Measurements from ENCODE around the gene SPATA12. TPM values are rescaled to one million over a fixed set of nuclear protein-coding genes. Genes with fewer than 3 reads are reported as not detected.

The SPATA12 gene
- not detected for total RNA-seq
- polyA plus RNA-seq (ENCODE audit: insufficient read length in 2 of 2), result under 1 TPM in 1 of 2 donors, not detected in 1; 0.20 TPM
- long read RNA-seq, donor 1, result 0 reads
- long read RNA-seq, donor 2, result 0 reads
- long read RNA-seq, donor 3, result 0 reads
- long read RNA-seq, donor 4, result 0 reads

DNA sequence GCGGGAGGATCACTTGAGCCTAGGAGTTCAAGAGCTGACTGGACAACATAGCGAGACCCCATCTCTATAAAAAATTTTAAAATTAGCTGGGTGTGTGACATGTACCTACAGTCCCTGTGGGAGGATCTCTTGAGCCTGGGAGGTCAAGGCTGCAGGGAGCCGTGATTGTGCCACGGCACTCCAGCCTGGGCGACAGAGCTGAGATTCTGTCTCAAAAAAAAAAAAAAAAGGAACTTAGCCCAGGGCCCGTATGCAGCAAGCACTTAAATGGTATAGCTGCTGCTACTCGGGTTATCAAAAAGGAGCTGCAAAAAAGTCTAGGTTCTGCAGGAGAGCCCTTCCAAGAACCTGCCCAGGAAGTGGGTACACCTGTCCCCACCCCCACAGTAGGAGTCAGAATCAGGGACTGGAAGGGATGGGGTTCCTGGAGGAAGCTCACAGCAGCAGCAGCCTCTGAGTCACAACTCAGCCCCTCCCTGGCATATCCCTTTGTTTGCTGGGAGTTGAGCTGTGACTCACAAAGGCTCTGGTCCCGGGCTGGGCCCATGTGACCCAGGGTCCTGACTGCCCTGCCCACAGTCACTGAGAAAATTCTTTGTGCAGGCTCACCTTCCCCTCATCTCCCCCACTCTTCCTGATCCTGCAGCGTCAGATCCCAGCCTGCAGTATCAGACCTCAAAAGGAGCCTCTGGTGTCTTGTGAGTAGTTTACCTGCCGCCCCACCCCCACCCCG, at the start of gene SPATA12:
Gene SPATA12 (plus strand): TSS at position 576 of the 733 bp plus-strand sequence. CDS start 13,031 bp downstream, outside the sequence.
- no peak within 1 kb of the TSS for H3K4me3 ChIP-seq (ENCODE audit: low read depth, low read length)
- WGBS (ENCODE audit: insufficient coverage), result 67% methylated on average over 6 of the region's 11 CpGs
- H3K4me1 ChIP-seq (ENCODE audit: control insufficient read depth, insufficient read depth, low read length), result peaks cover 9% of the 10 kb centered on the region
- no peaks in the 10 kb centered on the region for H3K27me3 ChIP-seq (ENCODE audit: control insufficient read depth, insufficient read depth, low read length)
- no peak within 1 kb of the TSS for H3K27ac ChIP-seq (ENCODE audit: low read depth, low read length)
- peak in 1 of 6 donors; percentile 18 for DNase-seq (ENCODE audit: low read depth in 4 of 6, low spot score in 6 of 6)
- no peaks in the 10 kb centered on the region for H3K9me3 ChIP-seq (ENCODE audit: control insufficient read depth, insufficient read depth, low read length)
- no peaks in the 10 kb centered on the region for H3K36me3 ChIP-seq (ENCODE audit: control insufficient read depth, insufficient read depth, low read length)

GRCh38 chr3:57011022-57011421, 49.4 kb upstream of the SPATA12 start:
- Histone ChIP-seq H3K27ac (ENCODE audit: low read depth, low read length) (no peak overlapping the region), H3K27me3 (ENCODE audit: control insufficient read depth, insufficient read depth, low read length) (no peaks in the 10 kb centered on the region), H3K36me3 (ENCODE audit: control insufficient read depth, insufficient read depth, low read length) (peaks cover 4% of the 10 kb centered on the region), H3K9me3 (ENCODE audit: control insufficient read depth, insufficient read depth, low read length) (no peaks in the 10 kb centered on the region), H3K4me1 (ENCODE audit: control insufficient read depth, insufficient read depth, low read length) (peaks cover 38% of the 10 kb centered on the region), H3K4me3 (ENCODE audit: low read depth, low read length) (no peak overlapping the region)
- no peak for DNase-seq (ENCODE audit: low read depth in 4 of 6, low spot score in 6 of 6)
- 74% methylated on average over 11 of the region's 13 CpGs for WGBS (ENCODE audit: insufficient coverage)

DNA sequence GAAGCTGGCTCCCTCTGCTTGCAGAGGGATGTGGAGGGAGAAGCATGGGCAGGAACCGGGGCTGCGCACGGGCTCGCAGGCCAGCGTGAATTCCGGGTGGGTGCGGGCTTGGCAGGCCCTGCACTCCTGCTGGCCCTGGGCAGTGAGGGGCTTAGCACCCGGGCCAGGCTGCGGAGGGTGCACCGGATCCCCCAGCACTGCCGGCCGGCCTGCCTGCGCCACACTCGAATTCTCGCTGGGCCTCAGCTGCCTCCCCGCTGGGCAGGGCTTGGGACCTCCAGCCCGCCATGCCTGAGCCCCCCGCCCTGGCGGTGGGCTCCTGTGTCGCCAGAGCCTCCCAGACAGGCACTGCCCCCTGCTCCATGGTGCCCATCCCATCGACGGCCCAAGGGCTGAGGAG, 47.6 kb upstream of the SPATA12 start:
- no peak overlapping the region for H3K27ac ChIP-seq (ENCODE audit: low read depth, low read length)
- peaks cover 4% of the 10 kb centered on the region for H3K36me3 ChIP-seq (ENCODE audit: control insufficient read depth, insufficient read depth, low read length)
- no peak for DNase-seq (ENCODE audit: low read depth in 4 of 6, low spot score in 6 of 6)
- 98% methylated on average over 22 of the region's 22 CpGs for WGBS (ENCODE audit: insufficient coverage)
- no peaks in the 10 kb centered on the region for H3K27me3 ChIP-seq (ENCODE audit: control insufficient read depth, insufficient read depth, low read length)
- no peaks in the 10 kb centered on the region for H3K9me3 ChIP-seq (ENCODE audit: control insufficient read depth, insufficient read depth, low read length)
- H3K4me3 ChIP-seq (ENCODE audit: low read depth, low read length), result no peak overlapping the region
- H3K4me1 ChIP-seq (ENCODE audit: control insufficient read depth, insufficient read depth, low read length), result peaks cover 37% of the 10 kb centered on the region

DNA sequence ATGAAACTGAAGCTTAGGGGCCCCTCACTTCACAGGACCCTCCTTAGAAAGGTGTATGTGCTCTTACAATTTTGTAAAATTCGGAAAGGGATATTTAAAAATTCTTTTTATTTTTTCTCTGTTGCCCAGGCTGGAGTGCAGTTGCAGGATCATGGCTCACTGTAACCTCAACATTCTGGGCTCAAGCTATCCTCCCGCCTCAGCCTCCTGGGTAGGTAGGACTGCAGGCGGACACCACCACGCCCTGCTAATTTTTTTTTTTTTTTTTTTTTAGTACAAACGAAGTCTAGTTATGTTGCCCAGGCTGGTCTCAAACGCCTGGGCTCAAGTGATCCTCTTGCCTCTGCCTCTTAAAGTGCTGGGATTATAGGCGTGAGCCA, 45.1 kb upstream of the SPATA12 start:
- Histone ChIP-seq H3K27me3 (ENCODE audit: control insufficient read depth, insufficient read depth, low read length) (no peaks in the 10 kb centered on the region), H3K27ac (ENCODE audit: low read depth, low read length) (no peak overlapping the region)
- 84% methylated on average over 4 of the region's 7 CpGs for WGBS (ENCODE audit: insufficient coverage)

GRCh38 chr3:57015912-57016311, 44.6 kb upstream of the SPATA12 start:
- H3K27ac ChIP-seq (ENCODE audit: low read depth, low read length), result no peak overlapping the region
- WGBS (ENCODE audit: insufficient coverage), result 98% methylated on average over 3 of the region's 6 CpGs
- DNase-seq (ENCODE audit: low read depth in 4 of 6, low spot score in 6 of 6), result no peak

More for the DNA sequence above, 45.1 kb upstream of the SPATA12 start:
- H3K9me3 ChIP-seq (ENCODE audit: control insufficient read depth, insufficient read depth, low read length), result no peaks in the 10 kb centered on the region
- H3K4me3 ChIP-seq (ENCODE audit: low read depth, low read length), result no peak overlapping the region
- DNase-seq (ENCODE audit: low read depth in 4 of 6, low spot score in 6 of 6), result no peak
- peaks cover 4% of the 10 kb centered on the region for H3K36me3 ChIP-seq (ENCODE audit: control insufficient read depth, insufficient read depth, low read length)
- H3K4me1 ChIP-seq (ENCODE audit: control insufficient read depth, insufficient read depth, low read length), result peaks cover 24% of the 10 kb centered on the region

GRCh38 chr3:57017459-57017845, 43.0 kb upstream of the SPATA12 start:
- H3K4me3 ChIP-seq (ENCODE audit: low read depth, low read length), result no peak overlapping the region

More at GRCh38 chr3:57015912-57016311, 44.6 kb upstream of the SPATA12 start:
- H3K36me3 ChIP-seq (ENCODE audit: control insufficient read depth, insufficient read depth, low read length), result peaks cover 4% of the 10 kb centered on the region
- no peaks in the 10 kb centered on the region for H3K27me3 ChIP-seq (ENCODE audit: control insufficient read depth, insufficient read depth, low read length)
- no peak overlapping the region for H3K4me3 ChIP-seq (ENCODE audit: low read depth, low read length)
- H3K9me3 ChIP-seq (ENCODE audit: control insufficient read depth, insufficient read depth, low read length), result no peaks in the 10 kb centered on the region
- peaks cover 24% of the 10 kb centered on the region for H3K4me1 ChIP-seq (ENCODE audit: control insufficient read depth, insufficient read depth, low read length)

GRCh38 chr3:57018246-57018645, 42.2 kb upstream of the SPATA12 start:
- no peaks in the 10 kb centered on the region for H3K9me3 ChIP-seq (ENCODE audit: control insufficient read depth, insufficient read depth, low read length)
- DNase-seq (ENCODE audit: low read depth in 4 of 6, low spot score in 6 of 6), result no peak
- H3K4me1 ChIP-seq (ENCODE audit: control insufficient read depth, insufficient read depth, low read length), result peaks cover 24% of the 10 kb centered on the region
- no peak overlapping the region for H3K4me3 ChIP-seq (ENCODE audit: low read depth, low read length)
- H3K27me3 ChIP-seq (ENCODE audit: control insufficient read depth, insufficient read depth, low read length), result no peaks in the 10 kb centered on the region
- peak overlapping the region; percentile 74 for H3K27ac ChIP-seq (ENCODE audit: low read depth, low read length)
- no peaks in the 10 kb centered on the region for H3K36me3 ChIP-seq (ENCODE audit: control insufficient read depth, insufficient read depth, low read length)

More at GRCh38 chr3:57017459-57017845, 43.0 kb upstream of the SPATA12 start:
- no peaks in the 10 kb centered on the region for H3K9me3 ChIP-seq (ENCODE audit: control insufficient read depth, insufficient read depth, low read length)
- DNase-seq (ENCODE audit: low read depth in 4 of 6, low spot score in 6 of 6), result peak in 5 of 6 donors; percentile 59 to 85 (median 78)
- H3K36me3 ChIP-seq (ENCODE audit: control insufficient read depth, insufficient read depth, low read length), result peaks cover 4% of the 10 kb centered on the region
- H3K27me3 ChIP-seq (ENCODE audit: control insufficient read depth, insufficient read depth, low read length), result no peaks in the 10 kb centered on the region
- H3K4me1 ChIP-seq (ENCODE audit: control insufficient read depth, insufficient read depth, low read length), result peaks cover 24% of the 10 kb centered on the region
- WGBS (ENCODE audit: insufficient coverage), result 38% methylated on average over 7 of the region's 8 CpGs
- peak overlapping the region; percentile 74 for H3K27ac ChIP-seq (ENCODE audit: low read depth, low read length)

- H3K27ac ChIP-seq (ENCODE audit: low read depth, low read length), result no peak overlapping the region
- H3K9me3 ChIP-seq (ENCODE audit: control insufficient read depth, insufficient read depth, low read length), result no peaks in the 10 kb centered on the region
- H3K36me3 ChIP-seq (ENCODE audit: control insufficient read depth, insufficient read depth, low read length), result no peaks in the 10 kb centered on the region
- H3K4me1 ChIP-seq (ENCODE audit: control insufficient read depth, insufficient read depth, low read length), result peaks cover 24% of the 10 kb centered on the region
- no peak for DNase-seq (ENCODE audit: low read depth in 4 of 6, low spot score in 6 of 6)
- 67% methylated on average over 1 of the region's 3 CpGs for WGBS (ENCODE audit: insufficient coverage)
- H3K4me3 ChIP-seq (ENCODE audit: low read depth, low read length), result no peak overlapping the region
- H3K27me3 ChIP-seq (ENCODE audit: control insufficient read depth, insufficient read depth, low read length), result no peaks in the 10 kb centered on the region
These were observed 41.4 kb upstream of the SPATA12 start for GRCh38 chr3:57019057-57019456.

DNA sequence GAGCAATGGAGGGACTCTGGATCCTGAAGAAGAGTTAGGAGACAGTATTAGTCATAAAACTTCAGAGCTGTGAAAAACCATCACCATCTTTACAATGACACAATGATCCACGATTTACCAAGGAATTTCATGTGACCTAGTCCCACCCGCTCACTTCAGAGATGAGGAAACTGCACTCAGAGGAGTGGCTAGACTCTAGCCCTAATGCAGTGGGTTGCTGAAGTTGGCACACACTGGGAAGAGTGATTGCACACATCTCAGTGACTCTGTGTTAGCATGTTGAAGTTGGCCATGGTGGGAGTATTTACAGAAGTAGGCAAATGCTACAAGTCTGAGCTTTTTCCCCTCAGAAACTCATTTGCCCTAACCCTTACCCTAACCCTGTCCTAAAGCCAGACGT, 35.2 kb upstream of the SPATA12 start:
- H3K4me1 ChIP-seq (ENCODE audit: control insufficient read depth, insufficient read depth, low read length), result peaks cover 6% of the 10 kb centered on the region
- H3K36me3 ChIP-seq (ENCODE audit: control insufficient read depth, insufficient read depth, low read length), result no peaks in the 10 kb centered on the region
- no peak overlapping the region for H3K4me3 ChIP-seq (ENCODE audit: low read depth, low read length)
- H3K9me3 ChIP-seq (ENCODE audit: control insufficient read depth, insufficient read depth, low read length), result no peaks in the 10 kb centered on the region
- WGBS (ENCODE audit: insufficient coverage), result 65% methylated on average over 3 of the region's 3 CpGs
- H3K27me3 ChIP-seq (ENCODE audit: control insufficient read depth, insufficient read depth, low read length), result no peaks in the 10 kb centered on the region
- DNase-seq (ENCODE audit: low read depth in 4 of 6, low spot score in 6 of 6), result no peak
- H3K27ac ChIP-seq (ENCODE audit: low read depth, low read length), result no peak overlapping the region

GRCh38 chr3:57026944-57027343, 33.5 kb upstream of the SPATA12 start:
- peaks cover 6% of the 10 kb centered on the region for H3K4me1 ChIP-seq (ENCODE audit: control insufficient read depth, insufficient read depth, low read length)
- H3K27me3 ChIP-seq (ENCODE audit: control insufficient read depth, insufficient read depth, low read length), result no peaks in the 10 kb centered on the region
- 89% methylated on average over 1 of the region's 2 CpGs for WGBS (ENCODE audit: insufficient coverage)

More at GRCh38 chr3:57026944-57027343, 33.5 kb upstream of the SPATA12 start:
- Histone ChIP-seq H3K9me3 (ENCODE audit: control insufficient read depth, insufficient read depth, low read length) (no peaks in the 10 kb centered on the region), H3K36me3 (ENCODE audit: control insufficient read depth, insufficient read depth, low read length) (no peaks in the 10 kb centered on the region), H3K27ac (ENCODE audit: low read depth, low read length) (no peak overlapping the region), H3K4me3 (ENCODE audit: low read depth, low read length) (no peak overlapping the region)
- DNase-seq (ENCODE audit: low read depth in 4 of 6, low spot score in 6 of 6), result peak in 1 of 6 donors; percentile 13

Data from spinal cord (tissue), 10 donors.